NCI-H1048 (cell line): ENCODE measurements around the gene PRDM5.
"Not testable (repeated sequence)": the region's sequence is repeated elsewhere in the genome, so short reads cannot be mapped to it uniquely, and the experiment has no call there.

Source experiments
- DNase-seq: peaks from one replicate; lab custom pipeline; 2025; lab: John Stamatoyannopoulos, UW

The PRDM5 gene

GRCh38 chr4:120703908-120704307 is 218.6 kb downstream of the PRDM5 start:
- DNase-seq: no peak

GRCh38 chr4:120699354-120699753 is 223.2 kb downstream of the PRDM5 start:
- no peak for DNase-seq

- DNase-seq: no peak
These were observed 227.6 kb downstream of the PRDM5 start for GRCh38 chr4:120694973-120695372.

GRCh38 chr4:120693816-120694215 is 228.7 kb downstream of the PRDM5 start:
- no peak for DNase-seq

- DNase-seq: no peak
These were observed 229.6 kb downstream of the PRDM5 start for GRCh38 chr4:120692964-120693363.

GRCh38 chr4:120691536-120691935 is 231.0 kb downstream of the PRDM5 start:
- no peak for DNase-seq

- DNase-seq: no peak
These were observed 231.4 kb downstream of the PRDM5 start for GRCh38 chr4:120691106-120691505.

- no peak for DNase-seq
These were observed 233.7 kb downstream of the PRDM5 start for GRCh38 chr4:120688791-120689190.

- no peak for DNase-seq
These were observed 236.7 kb downstream of the PRDM5 start for GRCh38 chr4:120685756-120686278.

GRCh38 chr4:120683897-120684540 is 238.5 kb downstream of the PRDM5 start:
- DNase-seq: peak; percentile 41

- DNase-seq: no peak
These were observed 239.5 kb downstream of the PRDM5 start for GRCh38 chr4:120682981-120683380.

- DNase-seq: no peak
These were observed 241.8 kb downstream of the PRDM5 start for GRCh38 chr4:120680647-120681228.

- DNase-seq: no peak
These were observed 248.8 kb downstream of the PRDM5 start for GRCh38 chr4:120673696-120674095.

GRCh38 chr4:120672558-120673147 is 249.9 kb downstream of the PRDM5 start:
- DNase-seq: no peak

- DNase-seq: no peak
These were observed 250.4 kb downstream of the PRDM5 start for GRCh38 chr4:120672076-120672475.

GRCh38 chr4:120671538-120671937 is 251.0 kb downstream of the PRDM5 start:
- no peak for DNase-seq

- DNase-seq: no peak
These were observed 255.4 kb downstream of the PRDM5 start for GRCh38 chr4:120667102-120667501.

- no peak for DNase-seq
These were observed 257.7 kb downstream of the PRDM5 start for GRCh38 chr4:120664851-120665250.

- DNase-seq: no peak
These were observed 262.8 kb downstream of the PRDM5 start for GRCh38 chr4:120659616-120660170.

GRCh38 chr4:120658772-120659171 is 263.8 kb downstream of the PRDM5 start:
- no peak for DNase-seq

- no peak for DNase-seq
These were observed 268.5 kb downstream of the PRDM5 start for GRCh38 chr4:120653804-120654573.

- not testable (repeated sequence) for DNase-seq
These were observed 274.2 kb downstream of the PRDM5 start for GRCh38 chr4:120648336-120648735.
